Mucosa of rectum (tissue), 2 donors: ENCODE results near the gene BTAF1.

Source experiments
- H3K27ac ChIP-seq, 2 donors: one replicate each; pipeline ENCODE4 v1.7.0; 2013; ENCODE audit warnings: inconsistent platforms in 2 of 2, low read depth in 2 of 2, low read length in 2 of 2
- H3K27me3 ChIP-seq, 2 donors: one replicate each; pipeline ENCODE4 v1.7.0; 2013; ENCODE audit warnings: low read length in 2 of 2; ENCODE audit not compliant: control insufficient read depth in 2 of 2, insufficient read depth in 2 of 2
- H3K36me3 ChIP-seq, 2 donors: one replicate each; pipeline ENCODE4 v1.7.0; 2013; ENCODE audit warnings: low read length in 2 of 2; ENCODE audit not compliant: control insufficient read depth in 2 of 2, insufficient read depth in 2 of 2
- H3K4me1 ChIP-seq, 2 donors: one replicate each; pipeline ENCODE4 v1.7.0; 2013; ENCODE audit warnings: low read length in 2 of 2, mild to moderate bottlenecking in 1 of 2; ENCODE audit not compliant: control insufficient read depth in 2 of 2, insufficient read depth in 2 of 2
- H3K4me3 ChIP-seq, 2 donors: one replicate each; pipeline ENCODE4 v1.7.0; 2013; ENCODE audit warnings: low read length in 2 of 2
- H3K9ac ChIP-seq, 2 donors: one replicate each; pipeline ENCODE4 v1.7.0; 2013; ENCODE audit warnings: low read length in 2 of 2, low read depth in 1 of 2, mild to moderate bottlenecking in 1 of 2
- H3K9me3 ChIP-seq, 2 donors: one replicate each; pipeline ENCODE4 v1.7.0; 2013; ENCODE audit warnings: low read length in 2 of 2; ENCODE audit not compliant: control insufficient read depth in 2 of 2
- donor health status: healthy.
- donor health status: Normal muscosa, but diverticular disease.

Gene BTAF1

DNA sequence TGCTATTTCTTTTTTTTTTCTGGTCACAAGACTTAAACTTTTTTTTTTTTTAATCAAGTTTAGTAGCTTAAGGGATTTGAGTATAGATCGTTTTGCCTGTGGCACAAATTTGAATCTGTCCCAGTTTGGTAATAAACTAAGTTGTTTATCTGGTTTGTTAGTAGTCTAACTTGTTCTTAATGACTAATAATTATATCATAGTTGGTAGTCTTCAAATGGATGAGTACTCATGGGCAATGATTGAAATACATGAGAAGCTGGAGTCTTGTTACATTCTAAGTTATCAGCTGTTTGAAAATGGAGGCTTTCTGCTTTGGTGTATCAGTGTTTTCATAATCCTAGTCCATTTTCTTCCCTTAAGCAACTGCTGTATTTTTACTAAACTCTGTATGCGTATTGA is 12.3 kb downstream of the BTAF1 start:
- Histone ChIP-seq H3K36me3 (peaks cover 11 to 27% of the 10 kb centered on the region in 2 donors), H3K9ac (no peak overlapping the region), H3K27ac (no peak overlapping the region), H3K4me3 (no peak overlapping the region), H3K27me3 (no peaks in the 10 kb centered on the region), H3K4me1 (no peaks in the 10 kb centered on the region), H3K9me3 (no peaks in the 10 kb centered on the region)

DNA sequence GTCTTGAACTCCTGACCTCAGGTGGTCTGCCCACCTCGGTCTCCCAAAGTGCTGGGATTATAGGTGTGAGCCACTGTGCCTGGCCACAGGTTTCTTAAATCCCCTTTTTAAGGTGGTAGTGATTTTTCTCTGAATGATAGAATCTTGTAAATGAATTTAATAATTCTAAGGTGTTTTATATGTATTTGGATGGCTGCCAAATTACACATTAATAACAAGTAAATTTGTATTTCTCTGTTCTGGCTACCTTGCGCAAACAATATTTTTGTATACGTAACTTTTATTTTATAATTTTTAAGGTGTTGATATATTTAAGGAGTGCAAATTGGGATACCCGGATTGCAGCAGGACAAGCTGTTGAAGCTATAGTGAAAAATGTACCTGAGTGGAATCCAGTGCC is 16.1 kb downstream of the BTAF1 start:
- no peaks in the 10 kb centered on the region for H3K4me1 ChIP-seq
- H3K9me3 ChIP-seq = no peaks in the 10 kb centered on the region
- H3K27me3 ChIP-seq = no peaks in the 10 kb centered on the region
- H3K9ac ChIP-seq = no peak overlapping the region
- no peak overlapping the region for H3K4me3 ChIP-seq
- no peak overlapping the region for H3K27ac ChIP-seq
- peaks cover 19 to 26% of the 10 kb centered on the region in 2 donors for H3K36me3 ChIP-seq

DNA sequence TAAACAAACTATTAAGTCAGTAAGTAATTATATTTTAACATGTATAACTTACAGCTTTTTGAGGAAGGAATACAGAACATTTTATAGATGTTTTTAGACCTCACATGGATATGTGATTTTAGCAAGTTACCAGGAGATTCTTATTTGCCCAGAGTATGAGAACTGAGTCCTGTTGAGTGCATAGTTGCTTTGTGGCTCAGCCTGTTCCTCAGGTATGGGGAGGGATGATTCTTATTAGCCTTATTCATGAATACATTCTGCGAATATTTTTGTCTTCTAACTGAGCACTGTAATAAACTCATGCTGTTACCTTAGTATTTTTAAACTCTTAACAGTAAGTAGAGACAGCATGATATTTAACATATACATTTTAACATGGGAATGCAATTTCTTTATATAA is 17.9 kb downstream of the BTAF1 start:
- Histone ChIP-seq H3K4me1 (no peaks in the 10 kb centered on the region), H3K4me3 (no peak overlapping the region), H3K9me3 (no peaks in the 10 kb centered on the region), H3K9ac (no peak overlapping the region), H3K27ac (no peak overlapping the region), H3K27me3 (no peaks in the 10 kb centered on the region), H3K36me3 (peaks cover 13 to 24% of the 10 kb centered on the region in 2 donors)

DNA sequence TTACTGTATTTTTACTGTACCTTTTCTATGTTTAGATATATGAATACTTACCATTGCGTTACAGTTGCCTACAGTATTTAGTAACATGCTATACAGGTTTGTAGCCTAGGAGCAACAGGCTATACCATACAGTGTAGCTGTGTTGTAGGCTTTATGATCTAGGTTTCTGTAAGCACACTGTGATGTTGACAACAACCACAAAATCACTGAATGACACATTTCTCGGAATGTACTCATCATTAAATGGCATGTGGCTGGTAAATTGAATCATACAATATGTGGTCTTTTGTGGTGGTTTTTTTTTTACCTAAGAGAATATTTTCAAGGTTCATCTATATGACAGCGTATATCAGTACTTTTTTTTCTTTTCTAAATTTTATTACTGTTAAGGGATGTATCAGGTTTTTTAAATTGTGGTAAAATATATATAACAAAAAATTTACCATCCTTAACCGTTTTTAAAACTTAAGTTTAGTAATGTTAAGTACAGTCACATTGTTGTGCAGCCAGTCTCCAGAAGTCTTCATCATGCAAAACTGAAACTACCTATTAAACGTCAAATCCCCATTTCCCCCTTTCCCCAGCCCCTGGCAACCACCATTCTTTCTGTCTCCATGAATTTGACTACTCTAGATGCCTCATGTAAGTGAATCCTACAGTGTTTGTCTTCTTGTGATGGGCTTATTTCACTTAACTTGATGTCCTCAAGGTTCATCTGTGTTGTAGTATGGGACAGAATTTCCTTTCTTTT is 21.5 kb downstream of the BTAF1 start:
- peaks cover 9 to 19% of the 10 kb centered on the region in 2 donors for H3K36me3 ChIP-seq
- no peak overlapping the region for H3K27ac ChIP-seq
- H3K4me1 ChIP-seq = no peaks in the 10 kb centered on the region
- no peak overlapping the region for H3K4me3 ChIP-seq
- no peak overlapping the region for H3K9ac ChIP-seq
- no peaks in the 10 kb centered on the region for H3K27me3 ChIP-seq
- H3K9me3 ChIP-seq = no peaks in the 10 kb centered on the region

DNA sequence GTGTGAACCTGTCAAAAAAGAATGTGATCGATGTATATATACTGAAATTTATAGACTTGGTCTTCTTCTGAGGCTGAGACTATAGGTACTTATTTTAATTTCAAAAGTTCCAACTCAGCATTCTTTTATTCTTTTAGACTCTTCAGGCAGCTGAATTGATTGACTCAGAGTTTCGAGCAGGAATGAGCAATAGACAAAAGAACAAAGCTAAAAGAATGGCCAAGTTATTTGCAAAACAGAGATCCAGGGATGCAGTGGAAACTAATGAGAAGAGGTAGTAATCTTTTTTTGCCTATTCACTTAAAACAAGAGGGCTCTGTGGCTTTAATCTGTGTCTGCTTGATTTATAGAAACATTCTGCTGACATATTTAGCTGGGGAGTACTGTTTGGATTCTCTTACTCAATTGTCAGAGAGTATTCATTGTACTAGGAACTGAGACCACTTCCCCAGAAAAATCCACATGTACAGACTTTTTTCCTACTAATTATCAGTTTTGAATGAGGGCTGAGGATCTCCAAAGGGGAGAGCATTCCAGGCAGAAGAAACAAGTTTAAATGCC is 30.1 kb downstream of the BTAF1 start:
- H3K9me3 ChIP-seq = no peaks in the 10 kb centered on the region

DNA sequence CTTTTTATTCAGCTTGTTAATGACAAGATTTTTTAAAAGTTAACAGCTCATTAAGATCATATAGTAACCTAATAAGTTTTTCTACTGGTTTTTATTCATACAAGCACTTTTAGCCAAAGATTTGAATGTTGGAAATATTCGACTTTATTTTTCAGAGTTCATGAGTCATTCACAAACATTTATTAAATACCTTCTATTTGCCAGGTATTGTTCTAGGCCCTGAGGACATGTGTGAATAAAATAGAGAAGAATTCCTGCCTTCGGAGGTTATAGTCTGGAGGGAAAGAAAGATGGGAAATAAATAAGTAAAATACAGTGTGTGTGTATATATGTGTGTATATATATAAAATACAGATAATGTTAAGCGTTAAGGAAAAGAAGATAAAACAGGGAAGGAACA is 31.5 kb downstream of the BTAF1 start:
- Histone ChIP-seq H3K4me1 (no peaks in the 10 kb centered on the region), H3K27me3 (no peaks in the 10 kb centered on the region), H3K9me3 (no peaks in the 10 kb centered on the region), H3K9ac (no peak overlapping the region), H3K27ac (no peak overlapping the region), H3K36me3 (peaks cover 53 to 59% of the 10 kb centered on the region in 2 donors), H3K4me3 (no peak overlapping the region)

More for the DNA sequence above, 30.1 kb downstream of the BTAF1 start:
- no peak overlapping the region for H3K4me3 ChIP-seq
- H3K27me3 ChIP-seq = no peaks in the 10 kb centered on the region
- no peak overlapping the region for H3K27ac ChIP-seq
- no peaks in the 10 kb centered on the region for H3K4me1 ChIP-seq
- no peak overlapping the region for H3K9ac ChIP-seq
- H3K36me3 ChIP-seq = peaks cover 41 to 50% of the 10 kb centered on the region in 2 donors

DNA sequence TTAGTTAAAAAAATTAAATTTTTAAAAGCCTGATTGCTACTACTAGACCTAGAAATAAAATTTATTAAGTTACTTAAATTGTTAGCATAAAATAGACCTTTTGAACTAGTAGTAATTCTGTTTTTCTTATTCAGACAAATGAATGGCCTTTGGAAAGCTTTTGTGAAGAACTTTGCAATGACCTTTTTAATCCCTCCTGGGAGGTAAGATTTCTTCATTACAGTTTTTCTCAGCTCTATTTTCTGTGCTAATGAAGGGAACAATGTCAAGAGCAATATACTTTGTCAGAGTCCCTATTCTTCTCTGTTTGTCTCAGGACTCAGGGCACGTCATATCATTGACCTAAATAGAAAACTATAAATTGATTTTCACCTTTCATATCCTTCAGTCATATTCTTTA is 33.5 kb downstream of the BTAF1 start:
- H3K27ac ChIP-seq = no peak overlapping the region
- H3K4me3 ChIP-seq = no peak overlapping the region
- H3K36me3 ChIP-seq = peaks cover 60% of the 10 kb centered on the region in 2 donors
- no peaks in the 10 kb centered on the region for H3K27me3 ChIP-seq
- no peak overlapping the region for H3K9ac ChIP-seq
- H3K4me1 ChIP-seq = no peaks in the 10 kb centered on the region
- no peaks in the 10 kb centered on the region for H3K9me3 ChIP-seq

DNA sequence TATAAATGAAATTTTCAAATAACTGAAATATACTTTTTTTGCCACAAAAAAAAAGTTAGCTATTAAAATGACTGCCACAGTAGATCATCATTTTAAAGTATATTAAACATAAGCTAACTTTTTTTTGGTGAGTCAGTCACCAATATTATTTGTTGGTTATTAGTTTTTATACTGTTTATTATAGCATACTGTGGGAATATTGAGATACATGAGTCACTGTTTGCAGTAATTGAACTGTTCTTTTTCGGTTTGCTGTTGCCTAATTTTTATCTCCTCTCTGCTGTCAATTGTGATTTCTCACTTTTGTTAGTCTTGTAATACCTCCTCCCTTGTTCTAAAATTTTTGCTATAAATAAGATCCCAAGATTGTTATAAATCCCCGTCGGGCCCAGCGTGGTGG is 45.7 kb downstream of the BTAF1 start:
- Histone ChIP-seq H3K4me1 (no peaks in the 10 kb centered on the region), H3K9me3 (no peaks in the 10 kb centered on the region), H3K4me3 (no peak overlapping the region), H3K27ac (no peak overlapping the region), H3K36me3 (peaks cover 28 to 34% of the 10 kb centered on the region in 2 donors), H3K27me3 (no peaks in the 10 kb centered on the region), H3K9ac (no peak overlapping the region)

DNA sequence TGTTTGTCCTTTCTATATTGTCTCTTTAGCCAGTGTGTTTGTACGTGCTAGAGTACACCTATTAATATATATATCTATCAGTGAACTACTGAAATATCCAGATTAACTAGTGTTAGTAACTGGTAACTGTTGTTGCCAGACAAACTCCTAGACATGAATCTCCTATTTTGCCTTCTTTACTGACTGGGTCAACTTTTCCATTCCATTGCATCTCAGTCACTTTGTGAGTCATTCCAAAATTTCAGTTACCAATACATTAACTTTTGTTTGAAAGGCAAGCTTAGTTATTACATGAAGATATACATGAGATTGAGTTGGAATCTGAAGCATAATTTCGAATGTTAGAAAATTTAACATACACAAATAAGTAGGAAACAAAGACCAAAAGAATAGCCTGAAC is 51.4 kb downstream of the BTAF1 start:
- Histone ChIP-seq H3K9ac (no peak overlapping the region), H3K27me3 (no peaks in the 10 kb centered on the region), H3K4me1 (no peaks in the 10 kb centered on the region), H3K36me3 (peaks cover 10 to 20% of the 10 kb centered on the region in 2 donors), H3K4me3 (no peak overlapping the region), H3K9me3 (no peaks in the 10 kb centered on the region), H3K27ac (no peak overlapping the region)

DNA sequence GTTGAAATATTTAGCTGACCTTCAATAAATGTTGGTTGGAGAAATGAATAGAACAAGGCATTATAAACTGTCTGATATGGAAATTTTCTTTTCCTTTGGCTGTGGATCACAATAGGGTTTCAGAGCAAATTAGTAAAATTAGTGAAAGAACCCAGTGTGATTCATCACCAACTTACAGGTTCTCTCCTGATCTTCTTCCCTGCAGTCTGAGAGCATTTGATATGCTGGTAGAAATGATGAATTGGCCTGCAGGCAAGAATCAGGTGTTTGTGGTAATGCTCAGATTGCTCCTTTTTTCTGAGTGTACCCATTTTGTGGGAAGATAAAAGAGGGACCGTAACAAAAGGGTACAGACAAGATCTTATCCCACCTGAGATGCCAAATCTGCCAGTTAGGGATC is 51.9 kb downstream of the BTAF1 start:
- H3K9me3 ChIP-seq = no peaks in the 10 kb centered on the region
- H3K9ac ChIP-seq = no peak overlapping the region
- no peak overlapping the region for H3K4me3 ChIP-seq
- no peak overlapping the region for H3K27ac ChIP-seq
- no peaks in the 10 kb centered on the region for H3K4me1 ChIP-seq
- H3K27me3 ChIP-seq = no peaks in the 10 kb centered on the region
- H3K36me3 ChIP-seq = peaks cover 8 to 20% of the 10 kb centered on the region in 2 donors
